ENCODE data around the gene OR52I2.

Gene OR52I2

DNA sequence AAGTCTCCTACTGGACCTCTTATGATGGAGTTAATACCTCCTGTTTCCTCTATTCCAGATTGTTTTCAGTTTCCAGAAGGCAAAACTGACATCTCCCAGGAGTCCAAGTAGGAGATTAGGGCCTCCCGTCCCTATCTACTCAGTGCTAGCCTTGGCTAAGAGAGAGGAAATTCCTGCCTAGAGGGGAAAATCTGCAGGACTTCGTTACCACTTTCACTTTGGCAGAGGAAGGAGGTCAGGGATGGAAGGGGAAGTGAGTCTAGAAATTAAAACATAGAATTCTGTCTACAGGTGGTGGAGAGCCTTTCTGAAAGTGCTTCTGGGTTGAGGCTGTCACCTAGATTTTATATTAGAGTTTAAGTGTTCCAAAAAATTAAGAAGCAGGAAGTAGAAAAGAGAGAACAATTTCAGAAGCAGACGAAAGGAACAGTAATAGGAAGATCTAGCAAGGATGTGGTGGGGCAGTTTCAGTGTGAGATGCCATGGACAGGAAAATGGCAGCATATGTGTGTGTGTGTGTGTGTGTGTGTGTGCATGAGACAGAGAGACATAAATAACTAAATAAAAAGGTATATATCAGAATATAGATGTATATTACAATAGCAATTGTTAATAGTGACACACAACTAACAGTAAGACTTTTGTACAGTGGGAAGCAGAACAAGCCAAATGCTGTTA, 28.9 kb downstream of the OR52I2 start:
- peak in 1 of 2 donors; percentile 36 for DNase-seq

DNA sequence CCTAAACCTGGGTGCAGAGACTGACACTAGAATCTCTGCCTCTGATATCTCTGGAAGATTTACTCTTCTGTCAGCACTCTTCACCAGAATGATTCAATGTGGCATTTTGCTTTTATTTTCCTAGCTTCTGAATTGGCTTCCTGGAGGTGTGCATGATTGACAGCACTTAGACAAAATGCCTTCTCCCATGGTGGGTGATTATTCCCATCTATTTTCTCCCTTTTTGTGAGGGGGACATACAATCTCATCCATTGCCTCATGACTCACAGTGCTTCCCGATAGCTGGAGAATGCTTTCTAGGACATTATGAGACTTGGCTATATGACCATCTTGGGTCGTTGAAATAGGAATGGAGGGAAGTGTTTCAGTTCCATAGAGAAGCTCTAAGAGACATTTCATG, 30.4 kb downstream of the OR52I2 start:
- DNase-seq = no peak

- DNase-seq = no peak
These were observed 34.4 kb downstream of the OR52I2 start for GRCh38 chr11:4615856-4616444.

GRCh38 chr11:4619514-4619913, 38.0 kb downstream of the OR52I2 start:
- no peak for DNase-seq

DNA sequence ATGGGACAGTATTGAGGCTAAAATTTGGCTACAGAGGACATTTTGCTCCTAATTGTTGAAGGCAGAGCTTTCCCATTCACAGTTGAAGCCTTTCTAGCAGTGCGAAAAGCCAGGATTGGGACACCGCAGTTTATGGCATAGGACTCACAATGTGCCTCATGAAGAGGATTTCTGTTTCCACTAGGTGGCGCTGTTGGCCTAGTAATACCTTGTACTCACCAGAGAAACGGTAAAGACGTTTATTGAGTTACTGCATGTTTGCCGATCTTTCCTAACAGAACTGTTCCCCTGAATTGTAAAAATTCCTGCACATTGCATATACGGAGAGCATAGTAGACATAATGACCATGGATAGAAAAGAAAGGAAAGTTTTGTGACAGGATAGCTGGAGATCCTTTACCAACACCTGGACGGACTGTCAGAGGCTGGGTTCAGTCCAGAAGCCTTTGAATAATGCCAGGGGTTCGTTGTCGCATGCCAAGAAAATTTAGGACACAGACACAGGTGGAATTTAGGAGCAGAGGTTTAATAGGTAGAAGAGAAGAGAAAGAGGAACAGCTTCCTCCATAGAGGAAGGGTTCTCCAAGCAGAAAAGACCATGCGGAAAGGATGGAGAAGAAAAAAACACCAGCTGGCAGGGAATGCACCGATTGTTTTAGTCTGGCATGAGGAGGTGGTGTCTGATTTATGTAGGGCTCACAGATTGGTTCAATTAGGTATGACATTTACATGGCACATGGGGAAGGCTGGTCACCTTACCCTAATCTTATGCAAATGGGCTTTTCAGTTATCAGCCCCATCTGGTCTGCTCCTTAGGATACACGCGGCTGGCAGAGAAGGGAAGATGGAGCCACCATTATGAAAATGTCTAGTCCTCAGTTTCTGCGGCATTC, 44.9 kb downstream of the OR52I2 start:
- DNase-seq = peak; percentile 6 to 35

- no peak for DNase-seq
These were observed 54.6 kb downstream of the OR52I2 start for GRCh38 chr11:4636136-4636535.

- peak; percentile 53 to 58 for DNase-seq
These were observed 55.6 kb downstream of the OR52I2 start, which contains the start of gene OR51D1 for GRCh38 chr11:4636962-4637661. OR51D1 (plus strand) TSS chr11:4637477; CDS start chr11:4639791, 2,314 bp downstream.

DNA sequence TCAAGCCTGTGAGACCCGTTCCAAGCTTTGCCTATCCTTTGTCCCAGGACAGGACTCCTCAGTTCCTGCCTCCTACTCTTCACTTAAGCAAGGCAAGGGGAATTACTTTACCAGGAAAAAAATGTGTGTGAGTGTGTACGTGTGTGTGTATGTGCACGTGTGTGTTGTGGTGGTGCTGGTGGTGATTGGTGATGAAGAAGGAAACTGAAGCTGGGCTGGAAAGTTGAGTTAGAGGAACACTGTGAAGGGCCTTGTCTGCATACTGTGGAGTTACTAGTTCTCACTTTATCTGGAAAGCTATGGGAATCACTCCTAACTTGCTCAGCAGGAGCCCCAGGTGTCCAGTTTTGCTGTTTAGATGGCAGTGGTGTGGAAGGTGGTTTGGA, 56.1 kb downstream of the OR52I2 start:
- DNase-seq = no peak

GRCh38 chr11:4639931-4640330, 58.4 kb downstream of the OR52I2 start:
- no peak for DNase-seq

- no peak for DNase-seq
These were observed 60.0 kb downstream of the OR52I2 start for GRCh38 chr11:4641501-4641900.

DNA sequence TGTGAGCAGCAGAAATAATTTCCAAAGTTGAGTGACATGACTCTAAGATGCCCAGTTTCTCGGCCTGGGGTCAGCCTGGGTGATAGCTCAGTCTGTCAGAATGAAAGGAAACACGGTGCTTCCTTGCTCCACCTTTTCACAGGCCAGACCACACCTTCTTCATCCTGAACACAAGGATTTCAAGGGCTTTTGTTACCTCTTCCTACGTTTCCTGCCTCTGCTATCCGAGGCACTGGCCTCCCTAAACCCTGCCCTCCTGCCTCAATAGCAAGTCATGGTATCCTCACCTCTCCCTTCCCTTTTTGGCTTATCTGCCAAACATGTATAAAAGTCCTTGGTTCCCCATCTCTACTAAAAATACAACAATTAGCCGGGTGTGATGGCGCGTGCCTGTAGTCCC, 60.5 kb downstream of the OR52I2 start:
- no peak for DNase-seq

All from CD4-positive, alpha-beta T cell treated with Interleukin-1 beta for 1 hour (primary cell).